KOPT-K1 (cell line): ENCODE results near the gene ENPP3.

ENCODE experiments used
- H3K27ac ChIP-seq: fragments of 200-600 bp; sonication (generic); 2 replicates; pipeline ENCODE4 v1.5.1; 2016; ENCODE audit warnings: antibody characterized with exemption, mild to moderate bottlenecking, low read depth, low read length; ENCODE audit not compliant: poor library complexity, severe bottlenecking
- H3K36me3 ChIP-seq: fragments of 200-600 bp; sonication (generic); 2 replicates; pipeline ENCODE4 v1.5.1; 2017; ENCODE audit warnings: antibody characterized with exemption, mild to moderate bottlenecking, low read length, moderate library complexity; ENCODE audit not compliant: insufficient read depth
- H3K9me3 ChIP-seq: fragments of 200-600 bp; sonication (generic); 2 replicates; pipeline ENCODE4 v1.5.1; 2017; ENCODE audit warnings: antibody characterized with exemption, low read length, mild to moderate bottlenecking; ENCODE audit not compliant: insufficient read depth, poor library complexity, severe bottlenecking

Gene ENPP3

DNA sequence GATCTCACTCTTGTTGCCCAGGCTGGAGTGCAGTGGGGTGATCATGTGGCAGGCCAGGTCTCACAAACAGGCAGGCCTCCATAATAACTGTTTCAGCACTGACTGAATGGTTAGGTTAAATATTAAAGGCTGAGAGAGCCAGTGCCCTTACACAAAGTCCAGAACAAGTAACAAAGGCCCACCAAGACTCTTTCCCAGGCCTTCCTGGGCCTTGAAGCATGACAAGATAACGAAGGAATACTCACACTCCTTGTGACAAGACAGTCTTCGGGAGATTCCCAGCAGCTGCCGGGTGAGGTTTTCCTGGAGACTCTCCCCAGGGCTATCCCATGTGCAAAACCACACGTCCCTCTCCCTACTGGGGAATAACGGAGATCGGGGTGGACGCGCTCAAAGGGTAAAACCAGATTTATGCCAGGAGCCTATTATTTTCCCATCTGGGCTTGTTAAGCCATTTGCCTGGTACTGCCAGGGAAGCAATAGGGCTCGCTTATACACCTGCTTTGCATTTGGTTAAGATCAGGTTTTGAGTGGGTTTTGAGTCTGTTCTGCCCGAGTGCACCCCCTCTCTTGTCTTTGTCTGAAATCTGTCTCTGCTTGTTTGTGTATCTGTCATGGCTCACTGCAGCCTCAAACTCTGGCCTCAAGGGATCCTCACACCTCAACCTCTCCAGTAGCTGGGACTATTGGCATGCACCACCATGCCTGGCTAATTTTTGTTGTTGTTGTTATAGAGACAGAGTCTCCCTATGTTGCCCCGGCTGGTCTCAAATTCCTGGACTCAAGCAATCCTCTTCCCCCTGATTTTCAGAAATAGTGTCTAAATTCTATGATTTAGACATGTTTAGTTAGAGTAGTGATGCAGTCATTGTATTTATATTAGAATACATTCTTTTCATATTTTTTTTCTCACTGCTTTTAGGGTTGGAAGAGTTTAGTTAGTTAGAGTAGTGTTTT lies 1.4 kb upstream of the ENPP3 start:
- no peaks in the 10 kb centered on the region for H3K36me3 ChIP-seq
- no peak overlapping the region for H3K27ac ChIP-seq

DNA sequence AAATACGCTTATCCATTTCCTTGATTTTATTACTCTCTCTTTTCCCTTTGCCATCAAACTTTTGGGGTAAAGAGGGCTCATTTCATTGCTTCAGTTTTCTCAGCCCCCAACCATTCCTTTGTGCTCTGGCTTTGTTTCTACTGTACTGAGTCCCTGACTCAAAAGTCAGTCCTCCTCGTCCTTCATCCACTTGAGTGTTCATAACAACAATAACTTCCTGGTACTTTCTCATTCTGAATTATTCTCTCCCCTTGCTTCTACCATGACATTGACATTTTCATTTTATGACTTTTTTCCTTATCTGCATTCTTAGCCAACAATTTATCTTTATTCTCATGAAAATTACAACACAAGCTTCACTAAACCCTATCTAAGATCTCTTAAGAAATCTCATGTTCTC lies 911 bp downstream of the ENPP3 start:
- H3K36me3 ChIP-seq = no peaks in the 10 kb centered on the region
- no peak overlapping the region for H3K27ac ChIP-seq
- no peaks in the 10 kb centered on the region for H3K9me3 ChIP-seq

More for the DNA sequence above, 1.4 kb upstream of the ENPP3 start:
- no peaks in the 10 kb centered on the region for H3K9me3 ChIP-seq

DNA sequence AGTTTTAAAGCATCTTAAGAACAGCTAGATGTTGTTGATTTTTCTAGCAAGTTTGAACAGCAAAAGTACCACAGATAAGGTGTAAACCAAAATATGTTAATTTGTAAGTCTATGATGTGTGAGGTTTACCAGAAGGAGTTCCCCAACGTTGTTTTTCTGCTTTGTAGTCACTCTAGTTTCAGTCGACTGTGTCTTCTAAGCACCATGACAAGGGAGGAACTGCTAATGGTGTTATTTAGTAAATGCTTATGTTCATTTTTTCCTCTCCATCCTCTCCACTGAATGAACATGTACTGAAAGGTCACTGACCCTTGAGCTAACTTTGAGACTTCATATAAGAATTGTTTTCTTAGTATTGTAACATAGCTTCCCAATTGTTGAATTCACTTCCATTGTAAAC lies 3.0 kb downstream of the ENPP3 start:
- Histone ChIP-seq H3K27ac (no peak overlapping the region), H3K36me3 (no peaks in the 10 kb centered on the region), H3K9me3 (no peaks in the 10 kb centered on the region)

DNA sequence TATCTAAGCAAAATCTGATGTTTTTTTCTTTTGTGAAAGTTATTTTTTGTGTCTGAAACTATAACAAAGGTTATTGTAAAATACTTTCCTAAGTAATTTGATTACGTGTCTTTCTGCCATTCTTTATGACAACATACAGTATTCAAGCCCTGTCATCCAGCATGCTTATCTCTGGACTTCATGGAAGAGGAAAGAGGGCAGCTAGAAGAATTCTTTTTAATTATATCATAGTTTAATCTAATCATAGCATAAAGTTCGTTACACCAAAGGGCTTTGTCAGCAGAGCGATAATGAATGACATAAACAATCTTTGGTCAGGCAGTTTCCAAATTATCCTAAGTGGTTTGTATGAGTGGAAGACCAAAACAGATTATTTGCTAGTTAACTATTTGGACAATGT lies 3.5 kb downstream of the ENPP3 start:
- H3K36me3 ChIP-seq = no peaks in the 10 kb centered on the region
- no peaks in the 10 kb centered on the region for H3K9me3 ChIP-seq
- no peak overlapping the region for H3K27ac ChIP-seq

DNA sequence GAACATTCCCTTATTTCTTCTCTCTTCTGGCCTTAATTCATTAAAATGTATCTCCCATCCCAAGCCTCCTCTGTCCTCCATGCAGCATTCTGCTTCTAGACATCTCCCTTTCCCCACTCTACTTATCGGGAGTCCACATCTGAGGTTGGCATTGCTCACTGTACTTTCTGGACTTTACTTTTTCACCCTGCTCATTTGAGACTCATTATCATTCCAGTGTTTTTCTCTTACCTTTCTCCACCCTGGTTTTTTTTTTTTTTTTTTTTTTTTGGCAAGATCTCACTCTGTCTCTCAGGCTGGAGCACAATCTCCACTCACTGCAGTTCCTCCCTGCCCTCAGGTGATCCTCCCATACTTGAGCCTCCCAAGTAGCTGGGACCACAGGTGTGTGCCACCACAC lies 4.5 kb downstream of the ENPP3 start:
- H3K9me3 ChIP-seq = no peaks in the 10 kb centered on the region
- H3K27ac ChIP-seq = no peak overlapping the region
- no peaks in the 10 kb centered on the region for H3K36me3 ChIP-seq

DNA sequence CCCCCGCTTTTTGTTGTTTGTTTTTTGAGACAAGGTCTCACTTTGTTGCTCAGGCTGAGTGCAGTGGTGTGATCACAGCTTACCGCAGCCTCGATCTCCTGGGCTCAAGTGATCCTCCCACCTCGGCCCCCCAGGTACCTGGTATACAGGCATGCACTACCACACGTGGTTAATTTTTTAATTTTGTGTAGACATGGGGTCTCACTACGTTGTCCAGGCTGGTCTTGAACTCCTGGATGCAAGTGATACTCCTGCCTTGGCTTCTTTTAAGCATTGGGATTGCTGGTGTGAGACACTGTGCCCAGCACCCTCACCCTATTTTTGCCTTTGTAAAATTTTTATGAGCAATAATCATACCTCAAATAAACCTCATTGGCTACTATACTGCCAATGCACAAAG lies 5.5 kb downstream of the ENPP3 start:
- Histone ChIP-seq H3K27ac (no peak overlapping the region), H3K9me3 (no peaks in the 10 kb centered on the region)

DNA sequence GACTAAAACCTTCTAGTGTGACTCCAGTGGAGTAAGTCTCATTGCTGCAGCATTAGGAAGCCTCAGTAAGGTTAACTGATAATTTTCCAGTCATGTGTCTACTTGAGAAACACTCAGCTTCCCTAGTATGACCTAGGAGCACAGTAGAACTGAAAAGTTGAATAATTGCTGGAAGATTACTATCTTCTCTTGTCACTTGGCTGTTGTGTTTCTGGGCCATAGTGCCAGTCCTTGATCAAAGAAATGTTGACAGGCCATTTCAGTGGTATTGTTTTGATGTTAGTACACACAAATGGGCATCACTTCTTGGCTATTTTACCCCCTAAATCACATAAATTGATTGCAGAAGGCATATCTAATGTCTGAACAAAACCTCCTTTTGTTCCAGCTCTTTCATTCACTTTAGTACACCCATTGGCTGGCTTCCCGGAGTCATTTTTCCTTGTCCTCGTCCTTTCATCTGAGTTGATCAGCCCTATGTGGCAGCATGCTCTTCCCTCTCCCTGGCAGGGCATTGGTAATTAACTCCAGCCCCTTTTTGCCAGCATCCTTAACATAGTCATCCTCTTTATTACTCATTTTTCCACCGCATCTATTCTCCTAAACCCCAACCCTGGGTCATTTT lies 6.0 kb downstream of the ENPP3 start:
- no peak overlapping the region for H3K27ac ChIP-seq

More for the DNA sequence above, 5.5 kb downstream of the ENPP3 start:
- H3K36me3 ChIP-seq = no peaks in the 10 kb centered on the region

DNA sequence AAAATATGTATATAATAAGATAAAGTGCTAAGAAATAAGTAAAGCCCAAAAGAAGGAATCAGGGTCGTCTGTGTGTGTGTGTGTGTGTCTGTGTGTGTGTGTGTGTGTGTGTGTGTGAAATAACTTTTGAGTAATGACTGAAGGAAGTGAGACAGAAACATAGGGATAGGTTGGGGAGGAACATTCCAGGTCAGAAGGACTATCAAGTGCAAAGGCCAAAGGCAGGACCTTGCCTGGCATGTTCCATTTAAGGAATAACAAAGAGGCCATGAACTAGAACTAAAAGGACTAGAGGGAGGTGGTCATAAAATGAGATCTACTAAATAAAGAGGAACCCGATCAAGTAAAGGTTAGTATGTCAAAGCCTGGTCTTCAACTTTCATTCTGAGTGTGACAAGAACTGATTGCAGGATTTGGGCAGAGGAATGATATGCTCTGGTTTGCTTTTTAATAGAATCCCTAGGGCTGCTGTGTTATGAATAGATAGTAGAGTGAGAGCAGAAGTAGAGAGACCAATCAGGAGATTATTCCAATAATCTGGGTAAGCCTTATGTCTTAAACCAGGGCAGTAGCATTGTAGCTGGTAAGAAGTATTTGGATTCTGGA lies 6.9 kb downstream of the ENPP3 start:
- H3K27ac ChIP-seq = no peak overlapping the region
- no peaks in the 10 kb centered on the region for H3K9me3 ChIP-seq
- H3K36me3 ChIP-seq = no peaks in the 10 kb centered on the region

More for the DNA sequence above, 6.0 kb downstream of the ENPP3 start:
- Histone ChIP-seq H3K9me3 (no peaks in the 10 kb centered on the region), H3K36me3 (no peaks in the 10 kb centered on the region)

DNA sequence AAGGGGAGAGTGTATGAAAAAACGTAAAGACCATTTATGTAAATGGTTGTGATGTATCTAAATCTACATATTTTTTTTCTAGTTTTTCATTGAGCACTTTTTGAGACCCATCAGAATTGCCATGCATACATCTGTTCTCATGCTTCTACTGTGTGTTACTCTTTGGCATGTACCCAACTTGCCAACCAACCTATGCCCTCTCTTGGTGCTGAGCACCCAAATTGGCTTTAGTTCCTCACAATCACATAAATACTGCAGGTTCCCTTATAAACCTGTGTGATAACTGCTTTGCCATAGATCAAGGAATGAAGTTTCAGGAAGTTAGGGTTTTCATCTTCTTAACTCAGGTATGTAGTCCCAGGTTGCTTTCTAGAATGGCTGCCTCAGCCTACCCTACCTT lies 7.8 kb downstream of the ENPP3 start:
- H3K36me3 ChIP-seq = no peaks in the 10 kb centered on the region
- H3K27ac ChIP-seq = no peak overlapping the region
- no peaks in the 10 kb centered on the region for H3K9me3 ChIP-seq

DNA sequence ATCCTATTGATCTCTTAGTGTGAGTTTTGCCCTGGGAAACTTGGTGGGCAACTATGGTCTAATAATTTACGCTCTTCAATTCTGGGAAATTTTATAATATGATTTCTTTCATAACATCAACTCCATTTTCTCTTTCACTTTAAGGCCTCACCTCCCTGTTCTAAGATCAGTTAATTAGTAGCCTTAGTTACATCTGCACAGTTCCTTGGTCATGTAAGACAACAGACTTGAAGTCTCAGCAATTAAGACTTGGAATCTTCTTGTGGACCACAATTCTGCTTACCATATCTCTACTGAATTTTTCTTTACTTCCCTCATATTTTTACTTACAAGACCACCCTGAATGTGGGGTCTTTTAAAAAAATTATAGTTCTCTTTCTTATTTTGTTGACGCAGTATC lies 8.7 kb downstream of the ENPP3 start:
- Histone ChIP-seq H3K36me3 (no peaks in the 10 kb centered on the region), H3K9me3 (no peaks in the 10 kb centered on the region), H3K27ac (no peak overlapping the region)

DNA sequence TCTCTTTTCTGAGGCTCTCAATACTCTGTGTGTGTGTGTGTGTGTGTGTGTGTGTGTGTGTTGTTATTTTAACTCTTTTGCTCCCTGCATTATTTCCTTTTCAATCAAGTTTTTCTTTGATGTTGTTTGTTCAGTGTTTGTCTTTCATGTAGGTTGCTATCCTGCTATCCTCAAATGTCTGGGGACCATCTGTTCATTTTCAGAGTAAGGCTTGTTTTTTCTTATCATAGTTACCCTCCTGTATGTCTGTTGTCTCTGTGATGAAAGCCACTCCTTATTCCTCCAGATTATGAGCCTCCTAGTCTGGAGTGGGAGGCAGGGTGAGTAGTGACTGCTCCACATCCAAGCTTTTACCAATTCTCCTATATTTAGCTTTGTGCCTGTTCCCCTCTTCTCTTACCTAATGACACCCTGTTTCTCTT lies 9.2 kb downstream of the ENPP3 start:
- Histone ChIP-seq H3K27ac (no peak overlapping the region), H3K36me3 (no peaks in the 10 kb centered on the region)

DNA sequence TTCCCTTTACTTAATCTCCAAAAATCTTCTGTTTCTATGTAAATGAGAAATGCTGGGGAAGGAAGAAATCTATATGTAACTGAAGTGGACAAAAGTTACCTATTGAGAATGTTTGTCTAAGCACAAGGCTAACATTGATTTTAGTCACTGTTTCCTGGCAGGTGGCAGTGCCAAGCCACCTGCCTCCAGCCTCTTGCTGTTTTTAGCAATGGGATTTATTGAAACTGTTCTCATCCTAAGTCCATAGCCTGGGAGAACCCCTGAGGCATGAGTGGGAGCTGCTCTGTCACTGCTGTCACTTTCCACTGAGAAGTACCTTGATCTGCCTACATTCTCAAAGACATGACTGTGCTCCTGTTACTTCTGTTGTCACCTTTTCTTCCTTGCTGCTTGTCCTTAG lies 14.7 kb downstream of the ENPP3 start:
- H3K27ac ChIP-seq = no peak overlapping the region
- no peaks in the 10 kb centered on the region for H3K9me3 ChIP-seq
- no peaks in the 10 kb centered on the region for H3K36me3 ChIP-seq

More for the DNA sequence above, 9.2 kb downstream of the ENPP3 start:
- H3K9me3 ChIP-seq = no peaks in the 10 kb centered on the region

DNA sequence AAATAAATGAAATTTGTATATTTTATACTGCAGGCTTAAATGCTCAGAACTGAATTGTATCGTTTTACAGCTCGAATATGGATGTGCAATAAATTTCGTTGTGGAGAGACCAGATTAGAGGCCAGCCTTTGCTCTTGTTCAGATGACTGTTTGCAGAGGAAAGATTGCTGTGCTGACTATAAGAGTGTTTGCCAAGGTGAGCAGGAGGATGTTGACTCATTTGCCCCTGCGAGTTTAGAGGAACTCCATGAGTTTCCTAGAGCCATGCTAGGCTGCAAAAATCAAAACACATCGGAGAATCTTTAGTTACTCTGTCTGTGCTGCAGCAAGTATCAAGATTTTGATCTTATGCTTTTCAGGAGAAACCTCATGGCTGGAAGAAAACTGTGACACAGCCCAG lies 15.4 kb downstream of the ENPP3 start:
- H3K36me3 ChIP-seq = no peaks in the 10 kb centered on the region

DNA sequence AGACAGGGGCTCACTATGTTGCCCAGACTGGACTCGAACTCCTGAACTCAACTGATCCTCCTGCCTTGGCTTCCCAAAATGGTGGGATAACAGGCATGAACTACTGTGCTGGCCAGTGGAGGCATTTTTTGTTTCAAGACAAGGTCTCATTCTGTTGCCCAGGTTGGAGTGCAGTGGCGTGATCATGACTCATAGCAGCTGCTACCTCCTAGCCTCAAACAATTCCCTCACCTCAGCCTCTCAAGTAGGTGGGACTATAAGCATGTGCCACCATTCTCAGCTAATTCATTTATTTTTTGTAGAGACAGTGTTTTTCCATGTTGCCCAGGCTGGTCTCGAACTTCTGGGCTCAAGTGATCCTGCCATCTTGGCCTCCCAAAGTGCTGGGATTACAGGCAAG lies 17.2 kb downstream of the ENPP3 start:
- no peaks in the 10 kb centered on the region for H3K36me3 ChIP-seq
- H3K27ac ChIP-seq = no peak overlapping the region
- no peaks in the 10 kb centered on the region for H3K9me3 ChIP-seq

More for the DNA sequence above, 15.4 kb downstream of the ENPP3 start:
- Histone ChIP-seq H3K9me3 (no peaks in the 10 kb centered on the region), H3K27ac (no peak overlapping the region)

DNA sequence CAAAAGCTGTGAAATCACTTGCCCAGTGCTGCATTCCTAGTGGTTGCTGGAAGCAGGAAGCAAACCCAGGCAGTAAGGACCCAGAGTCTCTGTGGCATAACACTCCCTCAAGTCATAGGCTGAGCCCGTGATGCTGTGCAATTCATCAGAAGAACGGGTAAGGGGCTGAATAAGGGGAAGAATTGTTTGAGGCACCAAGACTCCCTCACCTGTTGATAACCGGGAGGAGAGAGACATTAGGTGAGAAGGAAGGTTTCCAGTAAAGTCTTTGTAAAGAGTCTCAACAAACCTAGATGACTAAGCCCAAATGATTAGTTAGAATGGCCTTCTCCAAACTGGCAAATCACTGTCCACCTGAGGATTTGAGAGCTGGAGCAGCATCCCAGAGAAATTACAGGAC lies 18.3 kb downstream of the ENPP3 start:
- no peak overlapping the region for H3K27ac ChIP-seq
- no peaks in the 10 kb centered on the region for H3K9me3 ChIP-seq
- H3K36me3 ChIP-seq = no peaks in the 10 kb centered on the region
